HFFc6 (cell line): ENCODE measurements around the gene SLC6A2. TPM values are rescaled to one million over a fixed set of nuclear protein-coding genes. Genes with fewer than 3 reads are reported as not detected.

ENCODE experiments used
- DNase-seq: peaks from one replicate; pipeline ENCODE4 v3.0.0-alpha.2; 2018
- H3K27ac Mint-ChIP-seq: 2 replicates; pipeline ENCODE4 v1.8.0; 2020; ENCODE audit warnings: mild to moderate bottlenecking, mixed read lengths
- H3K27me3 Mint-ChIP-seq: 2 replicates; pipeline ENCODE4 v1.8.0; 2021; ENCODE audit warnings: mild to moderate bottlenecking, moderate library complexity, mixed read lengths; ENCODE audit not compliant: insufficient read depth
- H3K36me3 Mint-ChIP-seq: 2 replicates; pipeline ENCODE4 v1.8.0; 2021; ENCODE audit warnings: low read depth, mixed read lengths
- H3K4me1 Mint-ChIP-seq: 2 replicates; pipeline ENCODE4 v1.8.0; 2020; ENCODE audit warnings: low read depth, mixed read lengths
- H3K4me3 Mint-ChIP-seq: 2 replicates; pipeline ENCODE4 v1.8.0; 2020; ENCODE audit warnings: mild to moderate bottlenecking, moderate library complexity, mixed read lengths
- H3K9me3 Mint-ChIP-seq: 2 replicates; pipeline ENCODE4 v1.8.0; 2020; ENCODE audit warnings: mild to moderate bottlenecking, mixed read lengths
- total RNA-seq, 6 experiments: library from RNA; stranded (reverse); fragmentation: NEBNext Ultra II Directional; extraction: Animal tissue kit (Norgen Biotek cat#: 25700); gene quantifications; 2 replicates in 1 of 6; 3 replicates in 5 of 6; pipeline ENCODE4 v1.2.3, GENCODE V29; 2021
- TF ChIP-seq, protein P1 (sequence below): fragments of 200-600 bp; sonication (generic); IDR thresholded peaks from 2 replicates; pipeline ENCODE4 v1.5.0; 2021; ENCODE audit warnings: antibody characterized with exemption, mild to moderate bottlenecking

Gene SLC6A2
- total RNA-seq, 6 experiments from 2014 or later = not detected

GRCh38 chr16:55666012-55666411, 10.2 kb downstream of the SLC6A2 start:
- Mint-ChIP-seq H3K4me3 (no peak overlapping the region), H3K36me3 (no peaks in the 10 kb centered on the region), H3K4me1 (peaks cover 42% of the 10 kb centered on the region), H3K9me3 (no peaks in the 10 kb centered on the region; the same call in 1 of the 2 replicates), H3K27me3 (peaks cover 7% of the 10 kb centered on the region), H3K27ac (no peak overlapping the region)
- no peak for DNase-seq
- TF ChIP-seq, protein P1, sequence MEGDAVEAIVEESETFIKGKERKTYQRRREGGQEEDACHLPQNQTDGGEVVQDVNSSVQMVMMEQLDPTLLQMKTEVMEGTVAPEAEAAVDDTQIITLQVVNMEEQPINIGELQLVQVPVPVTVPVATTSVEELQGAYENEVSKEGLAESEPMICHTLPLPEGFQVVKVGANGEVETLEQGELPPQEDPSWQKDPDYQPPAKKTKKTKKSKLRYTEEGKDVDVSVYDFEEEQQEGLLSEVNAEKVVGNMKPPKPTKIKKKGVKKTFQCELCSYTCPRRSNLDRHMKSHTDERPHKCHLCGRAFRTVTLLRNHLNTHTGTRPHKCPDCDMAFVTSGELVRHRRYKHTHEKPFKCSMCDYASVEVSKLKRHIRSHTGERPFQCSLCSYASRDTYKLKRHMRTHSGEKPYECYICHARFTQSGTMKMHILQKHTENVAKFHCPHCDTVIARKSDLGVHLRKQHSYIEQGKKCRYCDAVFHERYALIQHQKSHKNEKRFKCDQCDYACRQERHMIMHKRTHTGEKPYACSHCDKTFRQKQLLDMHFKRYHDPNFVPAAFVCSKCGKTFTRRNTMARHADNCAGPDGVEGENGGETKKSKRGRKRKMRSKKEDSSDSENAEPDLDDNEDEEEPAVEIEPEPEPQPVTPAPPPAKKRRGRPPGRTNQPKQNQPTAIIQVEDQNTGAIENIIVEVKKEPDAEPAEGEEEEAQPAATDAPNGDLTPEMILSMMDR = no peak

- Mint-ChIP-seq H3K27me3 (peaks cover 8% of the 10 kb centered on the region), H3K27ac (no peak overlapping the region)
- TF ChIP-seq, protein P1 = no peak
Measured at GRCh38 chr16:55667753-55668152, 12.0 kb downstream of the SLC6A2 start.

GRCh38 chr16:55668340-55669281, 12.8 kb downstream of the SLC6A2 start:
- peak; percentile 64 for DNase-seq
- H3K9me3 Mint-ChIP-seq = no peaks in the 10 kb centered on the region; the same call in 1 of the 2 replicates
- peaks cover 32% of the 10 kb centered on the region for H3K4me1 Mint-ChIP-seq
- TF ChIP-seq, protein P1 = no peak
- no peak overlapping the region for H3K4me3 Mint-ChIP-seq
- H3K36me3 Mint-ChIP-seq = no peaks in the 10 kb centered on the region
- H3K27me3 Mint-ChIP-seq = peaks cover 8% of the 10 kb centered on the region
- H3K27ac Mint-ChIP-seq = peak overlapping the region; percentile 32; the same call in 1 of the 2 replicates

More at GRCh38 chr16:55667753-55668152, 12.0 kb downstream of the SLC6A2 start:
- Mint-ChIP-seq H3K36me3 (no peaks in the 10 kb centered on the region), H3K4me1 (peaks cover 36% of the 10 kb centered on the region), H3K4me3 (no peak overlapping the region), H3K9me3 (no peaks in the 10 kb centered on the region; the same call in 1 of the 2 replicates)
- DNase-seq = no peak

DNA sequence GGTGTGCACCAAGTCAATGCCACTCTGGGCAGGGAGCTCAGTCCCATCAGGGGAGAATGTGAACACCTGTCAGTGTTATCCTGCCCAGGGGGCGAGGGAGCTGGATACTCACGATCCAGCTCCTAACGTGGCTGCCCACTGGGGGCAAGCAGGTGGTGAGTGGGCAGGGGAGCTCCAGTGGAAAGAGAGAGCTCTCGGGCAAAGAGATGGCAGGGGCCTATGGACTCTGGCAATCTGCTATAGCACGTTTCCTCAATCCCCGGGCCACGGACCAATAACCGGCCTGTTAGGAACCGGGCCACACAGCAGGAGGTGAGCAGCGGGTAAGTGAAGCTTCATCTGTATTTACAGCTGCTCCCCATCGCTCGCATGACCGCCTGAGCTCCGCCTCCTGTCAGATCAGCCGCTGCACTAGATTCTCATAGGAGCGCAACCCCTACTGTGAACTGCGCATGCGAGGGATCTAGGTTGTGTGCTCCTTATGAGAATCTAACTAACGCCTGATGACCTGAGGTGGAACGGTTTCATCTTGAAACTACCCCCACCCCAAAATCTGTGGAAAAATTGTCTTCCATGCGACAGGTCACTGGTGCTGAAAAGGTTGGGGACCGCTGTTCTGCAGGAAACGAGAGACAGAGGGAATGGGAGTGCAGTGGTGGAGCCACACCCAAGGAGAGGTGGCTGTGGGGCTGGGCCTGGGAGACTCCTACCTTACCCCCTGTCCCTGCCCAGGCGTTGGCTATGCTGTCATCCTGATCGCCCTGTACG, 15.6 kb downstream of the SLC6A2 start:
- Mint-ChIP-seq H3K4me3 (no peak overlapping the region), H3K4me1 (peaks cover 24% of the 10 kb centered on the region), H3K9me3 (no peaks in the 10 kb centered on the region; the same call in 1 of the 2 replicates), H3K27ac (no peak overlapping the region), H3K27me3 (peaks cover 9% of the 10 kb centered on the region), H3K36me3 (no peaks in the 10 kb centered on the region)
- TF ChIP-seq, protein P1 = no peak
- no peak for DNase-seq

- no peak for DNase-seq
- Mint-ChIP-seq H3K36me3 (no peaks in the 10 kb centered on the region), H3K9me3 (no peaks in the 10 kb centered on the region; the same call in 1 of the 2 replicates), H3K27me3 (peaks cover 13% of the 10 kb centered on the region), H3K4me1 (peaks cover 24% of the 10 kb centered on the region), H3K4me3 (no peak overlapping the region), H3K27ac (no peak overlapping the region)
- TF ChIP-seq, protein P1 = no peak
Measured at GRCh38 chr16:55671974-55672280, 16.1 kb downstream of the SLC6A2 start.
